Uterus (tissue), 4 donors: ENCODE data around the gene NSDHL. TPM values are rescaled to one million over a fixed set of nuclear protein-coding genes. Genes with fewer than 3 reads are reported as not detected.
A peak's percentile ranks its signal among the peaks of the same experiment; 100 is the strongest.

Experiments used
- DNase-seq, 2 donors: peaks; one replicate each; pipeline ENCODE4 v3.0.0-alpha.2; 2019 to 2020
- H3K27ac ChIP-seq, 2 donors: fragments of 200-600 bp; sonication (generic); 1 replicate in 1 of 2; 2 replicates in 1 of 2; pipeline ENCODE4 v1.5.1; 2016 to 2018
- H3K27me3 ChIP-seq, 2 donors: fragments of 200-600 bp; sonication (generic); one replicate each; pipeline ENCODE4 v1.5.1; 2018 to 2019; ENCODE audit warnings: control low read depth in 1 of 2
- H3K36me3 ChIP-seq, 2 donors: fragments of 200-600 bp; sonication (generic); one replicate each; pipeline ENCODE4 v1.5.1; 2019; ENCODE audit warnings: control low read depth in 1 of 2
- H3K4me1 ChIP-seq, 2 donors: fragments of 200-600 bp; sonication (generic); one replicate each; pipeline ENCODE4 v1.5.1; 2018 to 2019; ENCODE audit warnings: control low read depth in 1 of 2
- H3K4me3 ChIP-seq, 2 donors: fragments of 200-600 bp; sonication (generic); 1 replicate in 1 of 2; 2 replicates in 1 of 2; pipeline ENCODE4 v1.5.1; 2018 to 2019; ENCODE audit warnings: mild to moderate bottlenecking in 1 of 2
- H3K9me3 ChIP-seq, 2 donors: fragments of 200-600 bp; sonication (generic); one replicate each; pipeline ENCODE4 v1.5.1; 2019; ENCODE audit warnings: control low read depth in 1 of 2
- POLR2A ChIP-seq, 2 donors: fragments of 450-650 bp; IDR thresholded peaks; one replicate each; pipeline ENCODE4 v1.6.1; 2016; ENCODE audit warnings: antibody characterized with exemption in 2 of 2, mild to moderate bottlenecking in 1 of 2, moderate library complexity in 1 of 2
- intact Hi-C: fragments of 100-400 bp; cut with DNase I; formaldehyde crosslinking; loops from one replicate; pipeline ENCODE4 v1.15.1; 2023; ENCODE audit warnings: low total_unique reads
- total RNA-seq, 4 donors: library from RNA; depleted of rRNA in 3 of 4; stranded (reverse); fragments of >200 nt in 3 of 4; gene quantifications; one replicate each; pipeline versions ENCODE4 v1.1.0 to v1.2.4, GENCODE V29; 2014 to 2023
- TF ChIP-seq, protein P1 (sequence below), 4 experiments: fragments of 200-600 bp in 2 of 4; fragments of 450-650 bp in 2 of 4; sonication (generic) in 2 of 4; IDR thresholded peaks; one replicate each; pipeline ENCODE4 v1.5.1; 2016 to 2019; ENCODE audit warnings: antibody characterized with exemption in 4 of 4, mild to moderate bottlenecking in 2 of 4, moderate library complexity in 1 of 4
- donor health status: DM: yes; HTN: yes; CAD: no.

Gene NSDHL
- total RNA-seq, 4 donors from 2014 or later: 1.5 to 12.6 (median 8.6) TPM

DNA sequence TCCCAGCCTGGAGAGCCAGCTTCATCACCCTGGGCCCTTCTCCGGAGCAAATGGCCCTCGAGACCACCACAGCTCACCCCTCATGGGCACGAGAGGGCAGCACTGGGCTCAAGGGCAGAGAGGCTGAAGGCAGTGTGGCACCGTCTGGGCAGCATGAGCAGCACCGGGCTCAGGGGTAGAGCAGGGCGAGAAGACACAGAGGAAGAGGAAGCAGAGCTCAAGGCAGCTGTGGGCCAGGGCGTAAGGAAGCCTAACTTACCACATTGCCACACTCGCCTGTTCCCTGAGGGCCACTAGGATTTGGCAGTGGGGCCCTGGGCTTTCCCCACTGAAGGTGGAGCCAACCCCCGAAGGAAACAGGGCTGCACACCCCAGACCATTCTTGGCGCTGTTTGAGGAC is 82.5 kb downstream of the NSDHL start:
- no peak for DNase-seq
- intact Hi-C loops: no loop called here
- H3K4me3 ChIP-seq: no peak overlapping the region
- TF ChIP-seq, protein P1, sequence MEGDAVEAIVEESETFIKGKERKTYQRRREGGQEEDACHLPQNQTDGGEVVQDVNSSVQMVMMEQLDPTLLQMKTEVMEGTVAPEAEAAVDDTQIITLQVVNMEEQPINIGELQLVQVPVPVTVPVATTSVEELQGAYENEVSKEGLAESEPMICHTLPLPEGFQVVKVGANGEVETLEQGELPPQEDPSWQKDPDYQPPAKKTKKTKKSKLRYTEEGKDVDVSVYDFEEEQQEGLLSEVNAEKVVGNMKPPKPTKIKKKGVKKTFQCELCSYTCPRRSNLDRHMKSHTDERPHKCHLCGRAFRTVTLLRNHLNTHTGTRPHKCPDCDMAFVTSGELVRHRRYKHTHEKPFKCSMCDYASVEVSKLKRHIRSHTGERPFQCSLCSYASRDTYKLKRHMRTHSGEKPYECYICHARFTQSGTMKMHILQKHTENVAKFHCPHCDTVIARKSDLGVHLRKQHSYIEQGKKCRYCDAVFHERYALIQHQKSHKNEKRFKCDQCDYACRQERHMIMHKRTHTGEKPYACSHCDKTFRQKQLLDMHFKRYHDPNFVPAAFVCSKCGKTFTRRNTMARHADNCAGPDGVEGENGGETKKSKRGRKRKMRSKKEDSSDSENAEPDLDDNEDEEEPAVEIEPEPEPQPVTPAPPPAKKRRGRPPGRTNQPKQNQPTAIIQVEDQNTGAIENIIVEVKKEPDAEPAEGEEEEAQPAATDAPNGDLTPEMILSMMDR (IDR thresholded peaks at IDR 0.05): no peak
- TF ChIP-seq POLR2A (IDR thresholded peaks at IDR 0.05): no peak
- no peaks in the 10 kb centered on the region for H3K4me1 ChIP-seq
- no peaks in the 10 kb centered on the region for H3K27me3 ChIP-seq
- H3K36me3 ChIP-seq: no peaks in the 10 kb centered on the region
- H3K9me3 ChIP-seq: no peaks in the 10 kb centered on the region
- no peak overlapping the region for H3K27ac ChIP-seq

DNA sequence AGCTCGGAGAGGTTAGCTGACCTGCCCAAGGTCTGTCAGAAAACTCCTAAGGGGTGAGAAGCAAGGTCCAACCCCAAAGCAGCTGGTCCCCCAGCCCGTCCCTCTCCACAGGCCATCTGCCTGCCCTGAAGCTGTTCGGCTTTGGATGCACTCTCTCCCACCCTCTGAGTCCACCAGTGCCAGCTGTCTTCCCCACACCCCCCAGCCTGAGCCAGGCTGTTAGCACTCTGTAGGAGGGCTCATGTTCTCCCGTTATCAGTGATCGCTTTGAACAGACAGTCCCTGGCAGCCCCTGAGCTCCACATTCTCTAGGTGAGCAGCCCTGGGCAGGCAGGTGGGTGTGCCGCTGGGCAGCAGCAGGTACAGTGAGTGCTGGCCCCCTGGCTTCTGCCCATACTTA is 83.0 kb downstream of the NSDHL start:
- no peaks in the 10 kb centered on the region for H3K4me1 ChIP-seq
- H3K27ac ChIP-seq: no peak overlapping the region
- intact Hi-C loops: no loop called here
- H3K27me3 ChIP-seq: no peaks in the 10 kb centered on the region
- H3K36me3 ChIP-seq: no peaks in the 10 kb centered on the region
- DNase-seq: no peak
- H3K9me3 ChIP-seq: no peaks in the 10 kb centered on the region
- TF ChIP-seq, protein P1 (IDR thresholded peaks at IDR 0.05): no peak
- TF ChIP-seq POLR2A (IDR thresholded peaks at IDR 0.05): no peak
- H3K4me3 ChIP-seq: no peak overlapping the region

- TF ChIP-seq, protein P1 (IDR thresholded peaks at IDR 0.05): peak; percentile 19 to 49 (median 32)
- no peak for TF ChIP-seq POLR2A (IDR thresholded peaks at IDR 0.05)
- peak; percentile 42 to 50 for DNase-seq
- Histone ChIP-seq H3K27me3 (no peaks in the 10 kb centered on the region), H3K4me1 (no peaks in the 10 kb centered on the region), H3K36me3 (no peaks in the 10 kb centered on the region), H3K27ac (no peak overlapping the region), H3K9me3 (no peaks in the 10 kb centered on the region), H3K4me3 (no peak overlapping the region)
- intact Hi-C loops: no loop called here
These were observed 84.8 kb downstream of the NSDHL start for GRCh38 chrX:152915541-152916241.

DNA sequence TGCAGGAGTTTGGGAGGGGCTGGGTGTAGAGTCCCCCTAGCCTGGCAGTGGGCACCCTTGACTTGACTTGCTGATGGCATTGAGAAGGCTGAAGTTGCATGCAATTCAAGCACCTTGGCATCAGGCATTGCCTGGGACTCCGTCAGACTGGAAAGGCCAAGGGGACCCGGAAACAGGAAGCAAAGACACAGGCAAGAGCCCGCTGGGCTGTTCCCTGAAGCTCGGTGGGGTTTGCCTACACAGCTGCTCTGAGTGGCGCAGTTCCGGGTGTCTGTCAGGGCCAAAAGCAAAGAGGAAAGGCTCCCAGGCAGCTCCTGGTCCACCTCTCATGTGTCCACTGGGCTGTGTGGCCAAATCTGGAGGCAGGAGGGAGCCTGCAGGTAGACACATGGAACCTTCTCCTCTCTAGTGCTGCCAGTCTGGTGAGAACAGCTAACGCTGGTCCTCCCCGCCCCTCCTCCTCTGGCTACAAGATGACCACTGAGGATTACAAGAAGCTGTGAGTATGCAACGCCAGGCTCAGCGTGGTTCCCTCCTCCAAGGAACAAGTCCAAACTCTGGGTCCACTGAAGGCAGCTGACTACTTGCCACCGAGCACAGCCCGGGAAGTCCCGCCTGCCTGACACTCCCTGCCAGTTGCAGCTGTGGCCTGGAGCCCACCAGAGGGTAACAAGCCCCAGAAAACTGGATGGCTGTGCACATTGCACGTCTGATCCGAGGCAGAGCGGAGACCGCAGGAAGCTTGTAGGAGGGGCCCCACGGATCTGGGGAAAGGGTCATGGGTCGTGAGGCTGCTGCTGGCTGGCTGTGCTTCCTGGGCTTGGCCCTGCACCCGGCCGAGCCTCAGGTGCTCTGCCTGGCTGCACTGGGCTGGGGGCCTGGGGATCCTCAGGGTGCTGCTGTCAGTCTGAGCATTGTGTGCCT is 87.1 kb downstream of the NSDHL start:
- Histone ChIP-seq H3K4me1 (no peaks in the 10 kb centered on the region), H3K9me3 (no peaks in the 10 kb centered on the region), H3K36me3 (no peaks in the 10 kb centered on the region), H3K27me3 (no peaks in the 10 kb centered on the region), H3K27ac (no peak overlapping the region), H3K4me3 (no peak overlapping the region)
- intact Hi-C loops: no loop called here
- DNase-seq: no peak
- TF ChIP-seq, protein P1 (IDR thresholded peaks at IDR 0.05): no peak
- no peak for TF ChIP-seq POLR2A (IDR thresholded peaks at IDR 0.05)

- intact Hi-C loops: no loop called here
- no peak for DNase-seq
- H3K27ac ChIP-seq: no peak overlapping the region
- TF ChIP-seq, protein P1 (IDR thresholded peaks at IDR 0.05): no peak
- no peak for TF ChIP-seq POLR2A (IDR thresholded peaks at IDR 0.05)
- no peaks in the 10 kb centered on the region for H3K36me3 ChIP-seq
- H3K9me3 ChIP-seq: no peaks in the 10 kb centered on the region
- no peaks in the 10 kb centered on the region for H3K4me1 ChIP-seq
- H3K4me3 ChIP-seq: no peak overlapping the region
- H3K27me3 ChIP-seq: no peaks in the 10 kb centered on the region
These were observed 87.8 kb downstream of the NSDHL start for GRCh38 chrX:152918707-152919106.
